ENCODE data around the gene TBL1XR1. TPM values are rescaled to one million over a fixed set of nuclear protein-coding genes. Genes with fewer than 3 reads are reported as not detected.
A peak's percentile ranks its signal among the peaks of the same experiment; 100 is the strongest.

TBL1XR1 gene
- total RNA-seq, 2 donors from 2014 or later, result 75.8 to 156 TPM

GRCh38 chr3:177056927-177057326, 140.4 kb downstream of the TBL1XR1 start:
- Histone ChIP-seq H3K9me3 (no peaks in the 10 kb centered on the region), H3K4me3 (no peak overlapping the region), H3K27ac (no peak overlapping the region), H3K27me3 (replicated peaks; ENCODE audit: insufficient read depth) (no peaks in the 10 kb centered on the region), H3K36me3 (no peaks in the 10 kb centered on the region), H3K4me1 (replicated peaks) (no peaks in the 10 kb centered on the region)
- no peak for DNase-seq (ENCODE audit: low spot score)
- 85% methylated on average over 3 of the region's 3 CpGs for WGBS
- TF ChIP-seq, protein P1, sequence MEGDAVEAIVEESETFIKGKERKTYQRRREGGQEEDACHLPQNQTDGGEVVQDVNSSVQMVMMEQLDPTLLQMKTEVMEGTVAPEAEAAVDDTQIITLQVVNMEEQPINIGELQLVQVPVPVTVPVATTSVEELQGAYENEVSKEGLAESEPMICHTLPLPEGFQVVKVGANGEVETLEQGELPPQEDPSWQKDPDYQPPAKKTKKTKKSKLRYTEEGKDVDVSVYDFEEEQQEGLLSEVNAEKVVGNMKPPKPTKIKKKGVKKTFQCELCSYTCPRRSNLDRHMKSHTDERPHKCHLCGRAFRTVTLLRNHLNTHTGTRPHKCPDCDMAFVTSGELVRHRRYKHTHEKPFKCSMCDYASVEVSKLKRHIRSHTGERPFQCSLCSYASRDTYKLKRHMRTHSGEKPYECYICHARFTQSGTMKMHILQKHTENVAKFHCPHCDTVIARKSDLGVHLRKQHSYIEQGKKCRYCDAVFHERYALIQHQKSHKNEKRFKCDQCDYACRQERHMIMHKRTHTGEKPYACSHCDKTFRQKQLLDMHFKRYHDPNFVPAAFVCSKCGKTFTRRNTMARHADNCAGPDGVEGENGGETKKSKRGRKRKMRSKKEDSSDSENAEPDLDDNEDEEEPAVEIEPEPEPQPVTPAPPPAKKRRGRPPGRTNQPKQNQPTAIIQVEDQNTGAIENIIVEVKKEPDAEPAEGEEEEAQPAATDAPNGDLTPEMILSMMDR (IDR thresholded peaks at IDR 0.05), result no peak
- no peak for TF ChIP-seq POLR2A (IDR thresholded peaks at IDR 0.05)
- TF ChIP-seq POLR2AphosphoS5 (IDR thresholded peaks at IDR 0.05), result no peak
- intact Hi-C loops (cut with DNase I), result loop anchor here (10.0 kb wide), 3 partner anchors 768 to 1328 kb away; no protein-coding TSS in a partner anchor

DNA sequence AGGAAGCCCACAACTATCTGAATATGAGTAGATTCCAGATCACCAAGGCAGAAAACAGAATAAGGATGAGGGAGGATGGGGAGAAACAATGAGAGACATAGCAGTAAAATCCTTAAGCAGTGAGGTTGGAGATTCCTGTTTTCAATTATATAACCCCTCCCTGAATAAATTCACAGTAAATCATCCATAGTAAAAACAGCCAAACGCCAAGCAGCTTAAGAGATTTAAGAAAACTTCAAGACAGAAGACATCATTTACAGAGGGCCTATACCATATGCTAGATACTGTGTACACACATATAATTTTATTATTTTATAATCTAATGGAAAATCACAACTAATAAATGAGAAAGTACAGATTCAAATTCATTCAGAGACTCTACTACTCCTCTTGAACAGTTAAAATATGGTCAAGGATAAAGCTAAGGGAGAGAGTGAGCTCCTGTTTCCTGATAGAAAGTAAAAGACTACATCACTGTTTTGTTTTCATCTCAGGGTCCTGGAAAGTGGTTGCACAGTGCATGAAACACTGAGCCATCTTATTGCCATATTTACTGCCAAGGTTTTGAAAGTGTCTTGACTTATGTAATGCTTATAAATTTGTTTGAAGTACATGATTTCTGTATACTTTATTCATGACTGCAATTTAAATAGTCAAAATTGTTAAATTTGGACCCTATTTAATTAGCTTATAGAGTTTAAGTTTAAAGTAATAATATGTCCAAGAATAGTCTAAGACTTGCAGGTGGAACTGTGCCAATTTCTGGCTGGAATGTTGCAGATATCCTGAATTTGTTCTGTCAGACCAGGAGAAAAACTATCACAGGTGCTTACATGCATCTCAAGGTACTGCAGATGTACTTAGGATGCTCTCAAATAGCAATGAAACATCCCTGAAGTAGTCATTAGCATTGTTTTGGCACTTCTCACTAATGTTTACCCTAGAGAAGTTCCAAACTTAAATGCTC, 141.4 kb downstream of the TBL1XR1 start:
- TF ChIP-seq, protein P1 (IDR thresholded peaks at IDR 0.05), result no peak
- TF ChIP-seq POLR2AphosphoS5 (IDR thresholded peaks at IDR 0.05) (no peak), POLR2A (IDR thresholded peaks at IDR 0.05) (no peak)
- intact Hi-C loops (cut with DNase I), result loop anchor here (10.0 kb wide), 3 partner anchors 769 to 1329 kb away; no protein-coding TSS in a partner anchor
- Histone ChIP-seq H3K4me1 (replicated peaks) (no peaks in the 10 kb centered on the region), H3K27ac (no peak overlapping the region), H3K9me3 (no peaks in the 10 kb centered on the region), H3K36me3 (no peaks in the 10 kb centered on the region), H3K4me3 (no peak overlapping the region), H3K27me3 (replicated peaks; ENCODE audit: insufficient read depth) (no peaks in the 10 kb centered on the region)
- 70% methylated on average over 1 of the region's 1 CpG for WGBS
- no peak for DNase-seq (ENCODE audit: low spot score)

DNA sequence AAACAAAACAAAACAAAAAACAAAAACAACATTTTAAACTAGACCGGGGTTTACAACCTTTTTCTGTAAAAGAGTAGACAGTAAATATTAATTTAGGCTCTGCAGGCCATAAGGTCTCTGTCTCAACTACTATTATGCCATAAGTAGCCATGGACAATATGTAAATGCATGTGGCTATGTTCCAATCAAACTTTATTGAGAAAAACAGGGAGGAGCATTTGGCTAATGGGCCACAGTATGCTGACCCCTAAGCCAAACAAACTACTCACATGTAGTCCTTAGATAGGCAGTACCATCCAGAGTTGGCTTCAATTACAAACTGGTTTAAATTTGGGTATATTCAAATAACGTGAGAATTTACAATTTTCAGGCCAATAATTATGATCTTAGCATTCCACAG, 144.2 kb downstream of the TBL1XR1 start:
- TF ChIP-seq POLR2AphosphoS5 (IDR thresholded peaks at IDR 0.05), result no peak
- Histone ChIP-seq H3K27ac (no peak overlapping the region), H3K27me3 (replicated peaks; ENCODE audit: insufficient read depth) (no peaks in the 10 kb centered on the region), H3K36me3 (no peaks in the 10 kb centered on the region), H3K4me3 (no peak overlapping the region), H3K9me3 (no peaks in the 10 kb centered on the region), H3K4me1 (replicated peaks) (peaks cover 6% of the 10 kb centered on the region)
- intact Hi-C loops (cut with DNase I), result loop anchor here (5.0 to 10.0 kb wide), 4 partner anchors 144 to 1332 kb away; partner anchors contain the start of gene TBL1XR1
- DNase-seq (ENCODE audit: low spot score), result no peak
- WGBS, result 67% methylated on average over 2 of the region's 2 CpGs

DNA sequence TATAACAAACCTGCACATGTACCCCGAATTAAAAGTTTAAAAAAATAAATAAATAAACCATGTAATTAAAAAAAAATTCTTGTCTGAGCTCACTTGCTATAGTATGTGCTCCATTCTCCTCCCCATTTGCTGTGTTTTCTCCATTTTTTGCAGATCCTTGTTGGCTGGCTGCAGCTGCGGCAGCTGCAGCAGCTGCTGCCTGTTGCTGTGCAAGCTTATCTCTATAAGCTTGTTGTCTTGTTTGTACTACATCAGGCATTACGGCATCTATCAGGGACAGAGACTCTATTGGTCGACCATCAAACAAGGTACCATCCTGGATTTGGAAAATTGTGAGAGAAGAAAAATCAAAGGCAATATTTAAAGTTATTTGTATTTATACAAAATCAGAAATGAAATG, 145.9 kb downstream of the TBL1XR1 start:
- Histone ChIP-seq H3K4me3 (no peak overlapping the region), H3K27me3 (replicated peaks; ENCODE audit: insufficient read depth) (no peaks in the 10 kb centered on the region), H3K4me1 (replicated peaks) (peaks cover 10% of the 10 kb centered on the region), H3K27ac (no peak overlapping the region), H3K9me3 (no peaks in the 10 kb centered on the region), H3K36me3 (no peaks in the 10 kb centered on the region)
- 73% methylated on average over 4 of the region's 4 CpGs for WGBS
- TF ChIP-seq POLR2AphosphoS5 (IDR thresholded peaks at IDR 0.05), result no peak
- TF ChIP-seq, protein P1 (IDR thresholded peaks at IDR 0.05), result no peak
- no peak for TF ChIP-seq POLR2A (IDR thresholded peaks at IDR 0.05)
- intact Hi-C loops (cut with DNase I), result loop anchor here (2.0 to 10.0 kb wide), 5 partner anchors 146 to 1333 kb away; partner anchors contain the start of gene TBL1XR1
- no peak for DNase-seq (ENCODE audit: low spot score)

DNA sequence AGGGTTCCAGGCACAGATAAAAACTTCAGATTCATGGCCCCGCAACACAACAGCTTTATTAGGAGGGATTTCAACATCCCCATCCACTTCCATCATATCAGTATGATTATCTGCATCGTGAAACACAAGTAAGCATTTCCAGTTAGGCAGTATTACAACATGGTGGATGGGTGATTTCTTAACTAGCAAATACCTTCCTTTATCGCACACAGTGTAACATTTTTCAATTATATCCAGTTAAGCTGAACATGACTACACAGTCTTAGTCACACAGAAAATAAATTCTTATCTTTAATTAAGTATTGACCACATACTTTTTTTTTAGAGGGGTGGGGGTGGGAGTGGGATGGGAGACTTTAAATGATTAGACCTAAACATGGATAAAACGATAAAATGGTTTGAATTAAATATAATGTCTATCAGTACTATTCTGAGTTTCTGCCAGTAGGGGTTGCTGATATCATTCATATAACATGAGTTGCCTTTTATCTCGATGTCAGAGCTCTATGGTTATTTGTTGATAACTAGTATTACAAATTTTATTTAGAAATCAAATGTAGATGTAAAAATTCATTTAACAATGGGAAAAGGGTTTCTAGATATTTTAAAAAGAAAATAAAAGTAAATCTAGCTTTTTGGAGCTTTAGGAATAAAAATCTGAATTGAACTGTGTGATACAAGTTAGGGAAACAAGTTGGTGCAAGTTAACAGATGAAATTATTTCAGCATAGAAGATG, 146.6 kb downstream of the TBL1XR1 start:
- intact Hi-C loops (cut with DNase I), result loop anchor here (2.0 to 10.0 kb wide), 5 partner anchors 147 to 1334 kb away; partner anchors contain the start of gene TBL1XR1
- Histone ChIP-seq H3K36me3 (no peaks in the 10 kb centered on the region), H3K4me3 (no peak overlapping the region), H3K27ac (no peak overlapping the region), H3K27me3 (replicated peaks; ENCODE audit: insufficient read depth) (no peaks in the 10 kb centered on the region), H3K9me3 (no peaks in the 10 kb centered on the region), H3K4me1 (replicated peaks) (peaks cover 10% of the 10 kb centered on the region)
- WGBS, result 41% methylated on average over 5 of the region's 5 CpGs
- DNase-seq (ENCODE audit: low spot score), result no peak
- no peak for TF ChIP-seq POLR2AphosphoS5 (IDR thresholded peaks at IDR 0.05)
- TF ChIP-seq, protein P1 (IDR thresholded peaks at IDR 0.05), result peak; percentile 22 to 79 (median 66)

Measured in prostate gland (tissue), 2 donors.